Measurements from ENCODE around the gene DYNLT4. TPM values are rescaled to one million over a fixed set of nuclear protein-coding genes. Genes with fewer than 3 reads are reported as not detected.

The DYNLT4 gene
- total and polyA plus RNA-seq, 2 experiments from 2014 or later = 0.59 TPM; not detected in 1

DNA sequence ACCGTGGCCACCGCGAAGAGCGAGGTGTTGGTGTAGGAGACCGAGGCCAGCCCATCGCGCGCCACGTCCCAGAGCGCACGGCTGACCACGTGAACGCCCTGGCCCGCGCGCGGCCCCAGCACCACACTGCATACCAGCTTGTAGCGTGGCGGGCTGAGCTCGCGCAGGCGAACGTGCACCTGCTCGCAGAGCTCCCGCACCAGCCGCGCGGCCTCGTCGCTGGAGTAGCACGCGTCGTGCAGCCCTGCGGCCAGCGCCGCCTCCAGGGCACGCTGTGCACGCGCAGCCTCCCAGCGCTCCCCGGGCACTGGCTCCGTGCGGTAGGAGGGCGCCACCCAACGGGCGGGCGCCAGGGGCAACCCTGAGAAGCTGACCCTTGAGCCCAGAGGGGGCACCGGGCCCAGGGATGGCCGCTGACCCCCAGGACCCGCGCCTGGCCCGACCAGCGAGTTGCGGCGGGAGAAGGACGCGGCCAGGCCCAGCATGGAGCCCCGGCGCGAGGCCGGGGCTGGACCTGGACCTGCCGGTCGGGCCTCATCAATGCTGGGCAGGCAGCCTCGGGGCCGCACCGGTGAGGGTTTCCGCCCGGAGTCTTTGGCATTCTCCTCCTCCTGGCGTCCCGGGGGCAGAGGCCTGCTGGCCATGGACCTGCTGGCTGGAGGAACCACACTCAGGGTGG is 987 bp downstream of the DYNLT4 start:
- H3K27me3 ChIP-seq (replicated peaks; ENCODE audit: insufficient read depth) = no peaks in the 10 kb centered on the region
- peaks cover 68% of the 10 kb centered on the region for H3K79me2 ChIP-seq (ENCODE audit: insufficient read depth)
- H3F3A ChIP-seq (ENCODE audit: insufficient read depth) = peaks cover 70% of the 10 kb centered on the region
- peak overlapping the region; percentile 37 for H3K4me3 ChIP-seq
- in situ Hi-C loops (cut with MboI) = no loop called here
- WGBS, 2 experiments (ENCODE audit: low coverage in 1 of 2, low lambda C conversion rate in 2 of 2, missing lambda C conversion rate in 2 of 2) = 84 to 87% methylated on average over 49 to 70 of the region's 70 CpGs
- peak overlapping the region; percentile 100 for H3K27ac ChIP-seq
- TF ChIP-seq EZH2 (IDR thresholded peaks at IDR 0.05; ENCODE audit: insufficient read depth, poor library complexity, severe bottlenecking) (no peak), EZH2phosphoT487 (IDR thresholded peaks at IDR 0.05; ENCODE audit: insufficient read depth, low read depth) (no peak)
- peaks cover 16% of the 10 kb centered on the region; the same call in 1 of the 2 replicates for H3K36me3 ChIP-seq (ENCODE audit: low read depth)
- no peak overlapping the region for H2AFZ ChIP-seq
- H3K9ac ChIP-seq = peak overlapping the region; percentile 97
- DNase-seq = no peak
- H3K9me3 ChIP-seq (ENCODE audit: low read depth) = no peaks in the 10 kb centered on the region
- H3K9me2 ChIP-seq (ENCODE audit: insufficient read depth) = no peaks in the 10 kb centered on the region
- H4K20me1 ChIP-seq (ENCODE audit: insufficient read depth) = no peaks in the 10 kb centered on the region
- peak overlapping the region; percentile 92 for H3K4me2 ChIP-seq (ENCODE audit: unreplicated experiment)
- H3K4me1 ChIP-seq (ENCODE audit: insufficient read depth) = peaks cover 65% of the 10 kb centered on the region

DNA sequence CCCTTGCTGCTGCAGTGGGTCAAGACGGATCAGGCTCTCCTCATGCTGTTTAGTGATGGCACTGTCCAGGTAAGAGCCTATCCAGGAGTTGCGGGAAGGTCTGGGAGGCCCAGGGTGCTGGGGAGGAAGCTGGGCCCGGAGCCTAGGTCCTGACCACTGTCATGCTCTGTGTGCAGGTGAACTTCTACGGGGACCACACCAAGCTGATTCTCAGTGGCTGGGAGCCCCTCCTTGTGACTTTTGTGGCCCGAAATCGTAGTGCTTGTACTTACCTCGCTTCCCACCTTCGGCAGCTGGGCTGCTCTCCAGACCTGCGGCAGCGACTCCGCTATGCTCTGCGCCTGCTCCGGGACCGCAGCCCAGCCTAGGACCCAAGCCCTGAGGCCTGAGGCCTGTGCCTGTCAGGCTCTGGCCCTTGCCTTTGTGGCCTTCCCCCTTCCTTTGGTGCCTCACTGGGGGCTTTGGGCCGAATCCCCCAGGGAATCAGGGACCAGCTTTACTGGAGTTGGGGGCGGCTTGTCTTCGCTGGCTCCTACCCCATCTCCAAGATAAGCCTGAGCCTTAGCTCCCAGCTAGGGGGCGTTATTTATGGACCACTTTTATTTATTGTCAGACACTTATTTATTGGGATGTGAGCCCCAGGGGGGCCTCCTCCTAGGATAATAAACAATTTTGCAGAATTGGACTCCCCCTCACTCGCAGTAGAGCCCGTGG is 1.7 kb downstream of the DYNLT4 start:
- Histone ChIP-seq H3K9me3 (ENCODE audit: low read depth) (no peaks in the 10 kb centered on the region), H3K27me3 (replicated peaks; ENCODE audit: insufficient read depth) (no peaks in the 10 kb centered on the region), H3K27ac (peak overlapping the region; percentile 100), H3F3A (ENCODE audit: insufficient read depth) (peaks cover 63% of the 10 kb centered on the region), H3K36me3 (ENCODE audit: low read depth) (peaks cover 16% of the 10 kb centered on the region; the same call in 1 of the 2 replicates), H3K4me1 (ENCODE audit: insufficient read depth) (peaks cover 58% of the 10 kb centered on the region), H3K9ac (peak overlapping the region; percentile 97; the same call in 1 of the 2 replicates), H3K4me3 (no peak overlapping the region), H3K9me2 (ENCODE audit: insufficient read depth) (no peaks in the 10 kb centered on the region), H3K79me2 (ENCODE audit: insufficient read depth) (peaks cover 73% of the 10 kb centered on the region), H3K4me2 (ENCODE audit: unreplicated experiment) (no peak overlapping the region), H4K20me1 (ENCODE audit: insufficient read depth) (no peaks in the 10 kb centered on the region), H2AFZ (no peak overlapping the region)
- in situ Hi-C loops (cut with MboI) = no loop called here
- 91% methylated on average over 20 of the region's 20 CpGs for WGBS, 2 experiments (ENCODE audit: low coverage in 1 of 2, low lambda C conversion rate in 2 of 2, missing lambda C conversion rate in 2 of 2)
- DNase-seq = no peak
- TF ChIP-seq EZH2phosphoT487 (IDR thresholded peaks at IDR 0.05; ENCODE audit: insufficient read depth, low read depth) (no peak), EZH2 (IDR thresholded peaks at IDR 0.05; ENCODE audit: insufficient read depth, poor library complexity, severe bottlenecking) (no peak)

DNA sequence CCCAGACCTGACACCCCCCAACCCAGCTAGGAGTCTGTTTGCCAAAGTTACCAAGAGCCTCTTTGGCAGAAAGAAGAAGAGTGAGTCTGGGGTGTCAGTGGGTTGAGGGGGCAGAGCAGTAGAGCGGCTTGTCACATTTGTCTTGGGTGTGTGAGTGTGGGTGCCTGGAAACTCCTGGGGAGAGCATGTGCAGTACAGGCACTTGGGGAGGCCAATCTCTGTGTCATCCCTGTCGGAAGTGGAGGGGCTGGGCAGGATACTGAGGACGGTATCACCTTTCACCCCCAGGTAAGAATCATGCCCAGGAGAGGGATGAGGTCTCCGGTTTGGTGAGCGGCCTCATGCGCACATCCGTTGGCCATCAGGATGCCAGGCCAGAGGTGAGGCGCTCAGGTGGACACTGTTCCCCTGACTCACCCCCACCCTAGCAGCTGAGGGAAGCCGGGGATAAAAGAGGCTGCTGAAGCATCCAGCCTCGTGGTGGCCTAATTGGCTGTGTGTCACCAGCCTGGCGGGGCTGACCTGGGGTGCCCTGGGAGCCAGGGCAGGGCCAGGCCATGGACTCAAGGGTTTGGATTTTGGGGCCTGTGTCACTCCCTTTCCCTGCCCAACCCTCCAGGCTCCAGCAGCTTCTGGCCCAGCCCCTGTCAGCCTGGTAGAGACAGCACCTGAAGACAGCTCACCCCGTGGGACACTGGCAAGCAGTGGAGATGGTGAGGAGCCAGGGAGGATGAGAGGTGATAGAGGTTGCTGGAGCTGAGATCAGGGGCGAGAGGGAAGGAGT is 3.6 kb downstream of the DYNLT4 start:
- Histone ChIP-seq H3K27ac (peak overlapping the region; percentile 100), H2AFZ (no peak overlapping the region), H3K36me3 (ENCODE audit: low read depth) (peaks cover 16% of the 10 kb centered on the region; the same call in 1 of the 2 replicates), H3K9ac (peak overlapping the region; percentile 98), H3K79me2 (ENCODE audit: insufficient read depth) (peaks cover 57% of the 10 kb centered on the region), H3K9me2 (ENCODE audit: insufficient read depth) (no peaks in the 10 kb centered on the region), H3K4me1 (ENCODE audit: insufficient read depth) (peaks cover 44% of the 10 kb centered on the region), H3F3A (ENCODE audit: insufficient read depth) (peaks cover 51% of the 10 kb centered on the region), H3K4me3 (peak overlapping the region; percentile 99; the same call in 1 of the 2 replicates), H4K20me1 (ENCODE audit: insufficient read depth) (no peaks in the 10 kb centered on the region), H3K4me2 (ENCODE audit: unreplicated experiment) (peak overlapping the region; percentile 84), H3K27me3 (replicated peaks; ENCODE audit: insufficient read depth) (no peaks in the 10 kb centered on the region), H3K9me3 (ENCODE audit: low read depth) (no peaks in the 10 kb centered on the region)
- WGBS, 2 experiments (ENCODE audit: low coverage in 1 of 2, low lambda C conversion rate in 2 of 2, missing lambda C conversion rate in 2 of 2) = 77 to 78% methylated on average over 13 of the region's 13 CpGs
- no peak for TF ChIP-seq EZH2 (IDR thresholded peaks at IDR 0.05; ENCODE audit: insufficient read depth, poor library complexity, severe bottlenecking)
- no peak for TF ChIP-seq EZH2phosphoT487 (IDR thresholded peaks at IDR 0.05; ENCODE audit: insufficient read depth, low read depth)
- peak; percentile 57 for DNase-seq
- in situ Hi-C loops (cut with MboI) = no loop called here

DNA sequence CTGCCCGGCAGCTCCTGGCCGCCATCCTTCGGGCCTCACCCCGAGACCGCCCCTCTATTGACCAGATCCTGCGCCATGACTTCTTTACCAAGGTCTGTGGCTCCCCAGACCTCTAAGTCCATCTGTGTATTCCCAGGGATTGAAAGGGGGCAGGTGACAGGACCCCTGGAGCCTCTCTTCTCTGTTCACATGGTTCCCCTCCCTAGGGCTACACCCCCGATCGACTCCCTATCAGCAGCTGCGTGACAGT is 4.2 kb downstream of the DYNLT4 start:
- Histone ChIP-seq H3K36me3 (ENCODE audit: low read depth) (peaks cover 16% of the 10 kb centered on the region; the same call in 1 of the 2 replicates), H4K20me1 (ENCODE audit: insufficient read depth) (no peaks in the 10 kb centered on the region), H3K4me1 (ENCODE audit: insufficient read depth) (peaks cover 38% of the 10 kb centered on the region), H3K79me2 (ENCODE audit: insufficient read depth) (peaks cover 55% of the 10 kb centered on the region), H3K27ac (peak overlapping the region; percentile 100), H2AFZ (no peak overlapping the region), H3K4me3 (peak overlapping the region; percentile 99; the same call in 1 of the 2 replicates), H3K9ac (peak overlapping the region; percentile 98), H3K9me2 (ENCODE audit: insufficient read depth) (no peaks in the 10 kb centered on the region), H3K9me3 (ENCODE audit: low read depth) (no peaks in the 10 kb centered on the region), H3F3A (ENCODE audit: insufficient read depth) (peaks cover 49% of the 10 kb centered on the region), H3K4me2 (ENCODE audit: unreplicated experiment) (peak overlapping the region; percentile 84), H3K27me3 (replicated peaks; ENCODE audit: insufficient read depth) (no peaks in the 10 kb centered on the region)
- 99% methylated on average over 9 of the region's 9 CpGs for WGBS, 2 experiments (ENCODE audit: low coverage in 1 of 2, low lambda C conversion rate in 2 of 2, missing lambda C conversion rate in 2 of 2)
- in situ Hi-C loops (cut with MboI) = no loop called here
- TF ChIP-seq EZH2 (IDR thresholded peaks at IDR 0.05; ENCODE audit: insufficient read depth, poor library complexity, severe bottlenecking) = no peak
- TF ChIP-seq EZH2phosphoT487 (IDR thresholded peaks at IDR 0.05; ENCODE audit: insufficient read depth, low read depth) = no peak
- DNase-seq = no peak

Data from GM23248 (cell line).